B cell (primary cell): ENCODE measurements around the gene PGBD4.

Source experiments
- CTCF ChIP-seq: fragments of 200-600 bp; IDR thresholded peaks from one replicate; pipeline ENCODE4 v1.8.0; 2022; ENCODE audit warnings: antibody characterized with exemption, mild to moderate bottlenecking
- EZH2 ChIP-seq: IDR thresholded peaks from 2 replicates; pipeline ENCODE4 v1.6.1; 2012; ENCODE audit warnings: borderline replicate concordance, low read depth, mild to moderate bottlenecking, moderate library complexity, low read length; ENCODE audit not compliant: insufficient read depth, poor library complexity, severe bottlenecking

- TF ChIP-seq EZH2, result no peak
- no peak for TF ChIP-seq CTCF
These were observed 17.8 kb upstream of the PGBD4 start for GRCh38 chr15:34084086-34084485.
